Sigmoid colon (tissue), 4 donors: ENCODE results near the gene ZNF260.

Experiments used
- EP300 ChIP-seq, 4 donors: sonication (generic); formaldehyde crosslinking; IDR thresholded peaks; one replicate each; pipeline ENCODE4 v1.6.1; 2017; ENCODE audit warnings: antibody characterized with exemption in 4 of 4
- POLR2A ChIP-seq, 2 donors: fragments of 450-650 bp; IDR thresholded peaks; one replicate each; pipeline ENCODE4 v1.6.1; 2016; ENCODE audit warnings: antibody characterized with exemption in 2 of 2, mild to moderate bottlenecking in 2 of 2, moderate library complexity in 2 of 2
- TF ChIP-seq, protein P1 (sequence below), 4 experiments: fragments of 450-650 bp in 3 of 4; fragments of 200-600 bp in 1 of 4; IDR thresholded peaks; one replicate each; pipeline ENCODE4 v1.5.1; 2016 to 2019; ENCODE audit warnings: antibody characterized with exemption in 4 of 4, mild to moderate bottlenecking in 3 of 4, moderate library complexity in 2 of 4

GRCh38 chr19:36514012-36514612, 14.0 kb downstream of the ZNF260 start:
- no peak for TF ChIP-seq POLR2A (IDR thresholded peaks at IDR 0.05)
- TF ChIP-seq EP300 (IDR thresholded peaks at IDR 0.05) = no peak
- TF ChIP-seq, protein P1, sequence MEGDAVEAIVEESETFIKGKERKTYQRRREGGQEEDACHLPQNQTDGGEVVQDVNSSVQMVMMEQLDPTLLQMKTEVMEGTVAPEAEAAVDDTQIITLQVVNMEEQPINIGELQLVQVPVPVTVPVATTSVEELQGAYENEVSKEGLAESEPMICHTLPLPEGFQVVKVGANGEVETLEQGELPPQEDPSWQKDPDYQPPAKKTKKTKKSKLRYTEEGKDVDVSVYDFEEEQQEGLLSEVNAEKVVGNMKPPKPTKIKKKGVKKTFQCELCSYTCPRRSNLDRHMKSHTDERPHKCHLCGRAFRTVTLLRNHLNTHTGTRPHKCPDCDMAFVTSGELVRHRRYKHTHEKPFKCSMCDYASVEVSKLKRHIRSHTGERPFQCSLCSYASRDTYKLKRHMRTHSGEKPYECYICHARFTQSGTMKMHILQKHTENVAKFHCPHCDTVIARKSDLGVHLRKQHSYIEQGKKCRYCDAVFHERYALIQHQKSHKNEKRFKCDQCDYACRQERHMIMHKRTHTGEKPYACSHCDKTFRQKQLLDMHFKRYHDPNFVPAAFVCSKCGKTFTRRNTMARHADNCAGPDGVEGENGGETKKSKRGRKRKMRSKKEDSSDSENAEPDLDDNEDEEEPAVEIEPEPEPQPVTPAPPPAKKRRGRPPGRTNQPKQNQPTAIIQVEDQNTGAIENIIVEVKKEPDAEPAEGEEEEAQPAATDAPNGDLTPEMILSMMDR (IDR thresholded peaks at IDR 0.05) = no peak
